A549 (cell line): Measurements from ENCODE around the gene ALX3. TPM values are rescaled to one million over a fixed set of nuclear protein-coding genes. Genes with fewer than 3 reads are reported as not detected.

ENCODE experiments used
- ATAC-seq, 2 experiments: fragments of 200-7000 bp in 1 of 2; fragments of >200 bp in 1 of 2; cut with Nextera tagmentation in 1 of 2; cut with Tn5 transposase in 1 of 2; 3 replicates each; pipeline versions ENCODE4 v1.8.0 to v1.9.1; 2018 to 2020; ENCODE audit warnings: mild to moderate bottlenecking in 1 of 2, moderate library complexity in 1 of 2
- CTCF ChIA-PET: fragments of 300-600 bp; sonication (Branson Sonifier 250); formaldehyde crosslinking; extraction: SDS; loops from one replicate; lab custom pipeline; 2021; ENCODE audit warnings: antibody characterized with exemption, inconsistent platforms; lab: Yijun Ruan, JAX
- POLR2A ChIA-PET: fragments of 350-600 bp; formaldehyde crosslinking; extraction: SDS; loops from one replicate; lab custom pipeline; 2021; ENCODE audit warnings: antibody characterized with exemption, inconsistent platforms; lab: Yijun Ruan, JAX
- DNase-seq, 2 experiments: peaks; one replicate each; pipeline versions ENCODE4 v3.0.0 to v3.0.0-alpha.2; 2011 to 2016; ENCODE audit warnings: low read depth in 1 of 2, low spot score in 1 of 2
- FAIRE-seq: peaks from 2 replicates; lab custom pipeline; 2011; peaks lifted over from hg19 to GRCh38; lab: Jason Lieb, UNC
- H3K27ac ChIP-seq, 2 experiments: fragments of >200 bp; sonication (Bioruptor Twin); formaldehyde crosslinking; 3 replicates each; pipeline ENCODE4 v1.5.1; 2016 to 2017
- H3K4me1 ChIP-seq: fragments of >200 bp; sonication (Bioruptor Twin); formaldehyde crosslinking; 3 replicates; pipeline ENCODE4 v1.6.1; 2016
- H3K4me2 ChIP-seq: fragments of >200 bp; sonication (Bioruptor Twin); formaldehyde crosslinking; 3 replicates; pipeline ENCODE4 v1.6.1; 2016
- H3K4me3 ChIP-seq: fragments of >200 bp; sonication (Bioruptor Twin); formaldehyde crosslinking; 3 replicates; pipeline ENCODE4 v1.5.1; 2016
- H3K9me3 ChIP-seq: fragments of >200 bp; sonication (Bioruptor Twin); formaldehyde crosslinking; 3 replicates; pipeline ENCODE4 v1.6.1; 2016
- CBX2 ChIP-seq: fragments of 200-600 bp; sonication (generic); IDR thresholded peaks from 2 replicates; pipeline ENCODE4 v1.6.1; 2016; ENCODE audit warnings: low read depth, mild to moderate bottlenecking, borderline replicate concordance
- CBX8 ChIP-seq: fragments of 200-600 bp; sonication (generic); IDR thresholded peaks from 2 replicates; pipeline ENCODE4 v1.6.1; 2016
- CHD2 ChIP-seq: fragments of 150-350 bp; IDR thresholded peaks from 2 replicates; pipeline ENCODE4 v1.6.1; 2014; ENCODE audit warnings: low read length; ENCODE audit not compliant: partially characterized antibody
- EHF ChIP-seq: fragments of 250-450 bp; sonication (Bioruptor Pico); IDR thresholded peaks from 2 replicates; pipeline ENCODE4 v1.5.0; 2020; ENCODE audit warnings: mild to moderate bottlenecking
- EHMT2 ChIP-seq: fragments of 200-600 bp; sonication (generic); IDR thresholded peaks from 2 replicates; pipeline ENCODE4 v1.6.1; 2016; ENCODE audit warnings: antibody characterized with exemption, low read depth, mild to moderate bottlenecking, moderate library complexity
- EP300 ChIP-seq, 2 experiments: fragments of >200 bp; sonication (Bioruptor Twin); formaldehyde crosslinking; IDR thresholded peaks; 2 replicates in 1 of 2; 3 replicates in 1 of 2; pipeline ENCODE4 v1.6.1; 2016 to 2017
- ESRRA ChIP-seq: fragments of 150-350 bp; IDR thresholded peaks from 2 replicates; pipeline ENCODE4 v1.6.1; 2014; ENCODE audit warnings: mild to moderate bottlenecking, low read length, borderline replicate concordance
- FOSL2 ChIP-seq, 2 experiments: fragments of 450-650 bp in 1 of 2; fragments of >200 bp in 1 of 2; sonication (Bioruptor Twin) in 1 of 2; formaldehyde crosslinking; IDR thresholded peaks; 2 replicates each; pipeline versions ENCODE4 v1.5.0 to v1.6.1; 2016 to 2020; ENCODE audit warnings: mild to moderate bottlenecking in 1 of 2, moderate library complexity in 1 of 2
- FOXS1 ChIP-seq: fragments of 250-450 bp; sonication (Bioruptor Pico); IDR thresholded peaks from 2 replicates; pipeline ENCODE4 v1.5.0; 2020; ENCODE audit warnings: mild to moderate bottlenecking, moderate library complexity
- HOXB13 ChIP-seq: fragments of 250-450 bp; sonication (Bioruptor Pico); IDR thresholded peaks from 2 replicates; pipeline ENCODE4 v1.5.0; 2020; ENCODE audit warnings: low read depth, mild to moderate bottlenecking, moderate library complexity
- HOXB5 ChIP-seq: fragments of 250-450 bp; sonication (Bioruptor Pico); IDR thresholded peaks from 2 replicates; pipeline ENCODE4 v1.5.0; 2020; ENCODE audit warnings: mild to moderate bottlenecking, moderate library complexity
- JUNB ChIP-seq: fragments of >200 bp; sonication (Bioruptor Twin); formaldehyde crosslinking; IDR thresholded peaks from 2 replicates; pipeline ENCODE4 v1.6.1; 2016
- MAZ ChIP-seq: fragments of 150-350 bp; IDR thresholded peaks from 2 replicates; pipeline ENCODE4 v1.6.1; 2014; ENCODE audit warnings: antibody characterized with exemption, low read depth, low read length, borderline replicate concordance
- NFE2L2 ChIP-seq: fragments of 150-350 bp; conservative IDR thresholded peaks from 2 replicates; pipeline ENCODE4 v1.6.1; 2014; ENCODE audit warnings: low read length
- NPAS2 ChIP-seq: fragments of 250-450 bp; sonication (Bioruptor Pico); IDR thresholded peaks from 2 replicates; pipeline ENCODE4 v1.8.0; 2022; ENCODE audit warnings: mild to moderate bottlenecking, moderate library complexity, borderline replicate concordance
- RAD21 ChIP-seq, 2 experiments: fragments of >200 bp in 1 of 2; sonication (Bioruptor Twin) in 1 of 2; formaldehyde crosslinking in 1 of 2; IDR thresholded peaks in 1 of 2; conservative IDR thresholded peaks in 1 of 2; 2 replicates in 1 of 2; 3 replicates in 1 of 2; pipeline ENCODE4 v1.6.1; 2012 to 2018; ENCODE audit warnings: inconsistent platforms in 1 of 2
- RFX5 ChIP-seq: fragments of 450-650 bp; IDR thresholded peaks from 2 replicates; pipeline ENCODE4 v1.7.1; 2014; ENCODE audit warnings: antibody characterized with exemption, mild to moderate bottlenecking, moderate library complexity
- RNF2 ChIP-seq: fragments of 200-600 bp; sonication (generic); IDR thresholded peaks from 2 replicates; pipeline ENCODE4 v1.6.1; 2016; ENCODE audit warnings: low read depth, mild to moderate bottlenecking, antibody characterized with exemption, moderate library complexity, borderline replicate concordance
- SREBF2 ChIP-seq: fragments of 450-650 bp; IDR thresholded peaks from 2 replicates; pipeline ENCODE4 v1.6.1; 2014; ENCODE audit warnings: mild to moderate bottlenecking, moderate library complexity
- TFCP2L1 ChIP-seq: fragments of 250-450 bp; sonication (Bioruptor Pico); IDR thresholded peaks from 2 replicates; pipeline ENCODE4 v1.5.0; 2021; ENCODE audit warnings: mild to moderate bottlenecking
- TP53 ChIP-seq: fragments of 250-450 bp; sonication (Bioruptor Pico); IDR thresholded peaks from 2 replicates; pipeline ENCODE4 v1.5.0; 2021; ENCODE audit warnings: mild to moderate bottlenecking, moderate library complexity
- ZNF302 ChIP-seq: fragments of 250-450 bp; sonication (Bioruptor Pico); IDR thresholded peaks from 2 replicates; pipeline ENCODE4 v1.9.0; 2021; ENCODE audit warnings: inconsistent platforms, mild to moderate bottlenecking, moderate library complexity
- ZSCAN20 ChIP-seq: fragments of 250-450 bp; sonication (Bioruptor Pico); IDR thresholded peaks from 2 replicates; pipeline ENCODE4 v1.8.0; 2022; ENCODE audit warnings: mild to moderate bottlenecking, moderate library complexity
- WGBS: methylation state at CpG from one replicate; pipeline ENCODE4 v1.1.6; 2017; ENCODE audit errors: missing lambda C conversion rate; 5-methylcytosine and 5-hydroxymethylcytosine counted together
- polyA plus RNA-seq, 4 experiments: library from polyadenylated mRNA; depleted of rRNA in 3 of 4; stranded (reverse); fragments of >200 nt; fragmentation: RNase III in 1 of 4; extraction: RNeasy Plus Mini Kit Qiagen cat#74134 plus additional on column Dnase treatment in 1 of 4; gene quantifications; 2 replicates in 3 of 4; 3 replicates in 1 of 4; pipeline ENCODE4 v1.2.3, GENCODE V29; 2011 to 2017
- TF ChIP-seq, protein P1 (sequence below): fragments of >200 bp; sonication (Bioruptor Twin); formaldehyde crosslinking; IDR thresholded peaks from 3 replicates; pipeline ENCODE4 v1.5.1; 2016
- TF ChIP-seq, protein P2 (sequence below): fragments of 200-600 bp; sonication (generic); IDR thresholded peaks from 2 replicates; pipeline ENCODE4 v1.6.1; 2016; ENCODE audit warnings: antibody characterized with exemption, mild to moderate bottlenecking, moderate library complexity
- TF ChIP-seq, protein P3 (sequence below): IDR thresholded peaks from 2 replicates; pipeline ENCODE4 v1.6.1; 2012
- TF ChIP-seq, protein P4 (sequence below): fragments of 250-450 bp; sonication (Bioruptor Pico); IDR thresholded peaks from 2 replicates; pipeline ENCODE4 v1.5.0; 2021; ENCODE audit warnings: mild to moderate bottlenecking, moderate library complexity, borderline replicate concordance
- TF ChIP-seq, protein P5 (sequence below): IDR thresholded peaks from 2 replicates; pipeline ENCODE4 v1.6.1; 2012

ALX3 gene
- polyA plus RNA-seq, 2 of the 4 experiments (the other 2 are of a cell fraction): not detected

DNA sequence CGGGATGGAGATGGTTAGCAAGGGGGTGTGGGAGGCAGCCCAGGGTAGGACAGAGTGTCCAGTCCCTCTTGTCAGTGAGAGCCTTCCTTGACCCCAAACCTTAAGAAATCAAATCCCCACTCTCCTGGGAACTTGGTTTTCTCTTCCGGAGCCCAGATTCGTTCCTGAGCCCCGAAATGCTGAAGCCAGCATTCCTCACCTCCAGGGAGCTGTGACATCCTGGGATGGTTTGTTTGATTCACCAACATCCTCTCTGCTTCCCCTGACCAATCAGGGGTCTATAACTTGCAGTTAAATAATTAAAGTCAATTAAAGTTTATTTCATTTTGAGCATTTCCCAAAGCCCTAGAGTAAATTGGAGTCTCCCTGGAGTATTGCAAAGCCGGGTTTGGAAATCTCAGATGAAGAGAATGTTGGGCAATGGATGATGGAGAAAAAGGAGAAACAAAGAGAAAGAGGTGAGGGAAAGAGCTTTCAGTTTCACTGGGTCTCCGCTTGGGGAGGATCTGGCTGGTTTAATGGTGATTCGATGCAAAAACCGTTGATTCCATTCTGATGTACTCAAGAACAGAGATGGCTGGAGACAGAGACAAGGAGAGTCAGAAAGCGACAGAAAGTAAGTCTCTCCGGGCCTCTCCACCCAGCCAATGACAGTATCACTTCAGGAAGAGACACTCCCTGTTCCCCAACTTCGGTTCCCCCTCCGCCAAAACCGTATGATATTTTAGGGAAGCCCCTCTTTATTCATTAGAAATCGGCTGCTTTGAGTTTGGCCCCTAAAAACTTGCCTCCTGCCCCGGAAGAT lies 12.8 kb upstream of the ALX3 start:
- CTCF ChIA-PET: interaction anchor here (1.5 to 2.6 kb wide), 2 partner anchors 18 to 23 kb away, joined by 4 to 14 read pairs; no protein-coding TSS in a partner anchor

DNA sequence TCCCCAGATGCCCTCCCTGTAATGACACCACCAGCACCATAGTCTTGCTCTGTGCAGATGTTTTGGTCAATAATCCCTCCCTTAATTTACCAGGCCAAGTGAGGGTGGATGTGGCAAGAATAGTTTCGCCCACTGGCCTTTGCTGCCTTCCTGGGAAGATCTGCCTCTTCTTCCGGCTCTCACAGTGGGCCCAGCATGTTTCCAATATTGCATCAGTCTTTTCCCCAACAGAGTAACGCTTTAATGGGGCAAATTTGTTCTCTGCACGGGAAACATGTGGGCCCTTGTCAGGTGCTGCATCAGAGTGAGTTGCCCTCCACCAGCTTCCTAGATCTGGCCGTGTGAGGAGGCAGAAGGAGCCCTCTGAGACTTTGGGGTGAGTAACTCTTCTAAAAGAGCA lies 12.0 kb upstream of the ALX3 start:
- H3K9me3 ChIP-seq: no peaks in the 10 kb centered on the region
- no peaks in the 10 kb centered on the region for H3K4me1 ChIP-seq
- no peak overlapping the region for H3K27ac ChIP-seq
- POLR2A ChIA-PET: no interaction called here
- H3K4me3 ChIP-seq: no peak overlapping the region
- FAIRE-seq (no peak), ATAC-seq (no peak), DNase-seq (no peak)
- WGBS: 63% methylated on average over 4 of the region's 5 CpGs
- TF ChIP-seq HOXB13 (CRISPR knock-in tag) (no peak), FOXS1 (CRISPR knock-in tag) (no peak), RAD21 (conservative IDR thresholded peaks at IDR 0.05 in 1 of 2, IDR thresholded peaks at IDR 0.05 in 1 of 2) (no peak), RFX5 (no peak), NPAS2 (CRISPR knock-in tag) (no peak), ZNF302 (CRISPR knock-in tag) (no peak), TP53 (CRISPR knock-in tag) (no peak), ESRRA (no peak)
- TF ChIP-seq, protein P1, sequence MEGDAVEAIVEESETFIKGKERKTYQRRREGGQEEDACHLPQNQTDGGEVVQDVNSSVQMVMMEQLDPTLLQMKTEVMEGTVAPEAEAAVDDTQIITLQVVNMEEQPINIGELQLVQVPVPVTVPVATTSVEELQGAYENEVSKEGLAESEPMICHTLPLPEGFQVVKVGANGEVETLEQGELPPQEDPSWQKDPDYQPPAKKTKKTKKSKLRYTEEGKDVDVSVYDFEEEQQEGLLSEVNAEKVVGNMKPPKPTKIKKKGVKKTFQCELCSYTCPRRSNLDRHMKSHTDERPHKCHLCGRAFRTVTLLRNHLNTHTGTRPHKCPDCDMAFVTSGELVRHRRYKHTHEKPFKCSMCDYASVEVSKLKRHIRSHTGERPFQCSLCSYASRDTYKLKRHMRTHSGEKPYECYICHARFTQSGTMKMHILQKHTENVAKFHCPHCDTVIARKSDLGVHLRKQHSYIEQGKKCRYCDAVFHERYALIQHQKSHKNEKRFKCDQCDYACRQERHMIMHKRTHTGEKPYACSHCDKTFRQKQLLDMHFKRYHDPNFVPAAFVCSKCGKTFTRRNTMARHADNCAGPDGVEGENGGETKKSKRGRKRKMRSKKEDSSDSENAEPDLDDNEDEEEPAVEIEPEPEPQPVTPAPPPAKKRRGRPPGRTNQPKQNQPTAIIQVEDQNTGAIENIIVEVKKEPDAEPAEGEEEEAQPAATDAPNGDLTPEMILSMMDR: no peak
- TF ChIP-seq, protein P2, sequence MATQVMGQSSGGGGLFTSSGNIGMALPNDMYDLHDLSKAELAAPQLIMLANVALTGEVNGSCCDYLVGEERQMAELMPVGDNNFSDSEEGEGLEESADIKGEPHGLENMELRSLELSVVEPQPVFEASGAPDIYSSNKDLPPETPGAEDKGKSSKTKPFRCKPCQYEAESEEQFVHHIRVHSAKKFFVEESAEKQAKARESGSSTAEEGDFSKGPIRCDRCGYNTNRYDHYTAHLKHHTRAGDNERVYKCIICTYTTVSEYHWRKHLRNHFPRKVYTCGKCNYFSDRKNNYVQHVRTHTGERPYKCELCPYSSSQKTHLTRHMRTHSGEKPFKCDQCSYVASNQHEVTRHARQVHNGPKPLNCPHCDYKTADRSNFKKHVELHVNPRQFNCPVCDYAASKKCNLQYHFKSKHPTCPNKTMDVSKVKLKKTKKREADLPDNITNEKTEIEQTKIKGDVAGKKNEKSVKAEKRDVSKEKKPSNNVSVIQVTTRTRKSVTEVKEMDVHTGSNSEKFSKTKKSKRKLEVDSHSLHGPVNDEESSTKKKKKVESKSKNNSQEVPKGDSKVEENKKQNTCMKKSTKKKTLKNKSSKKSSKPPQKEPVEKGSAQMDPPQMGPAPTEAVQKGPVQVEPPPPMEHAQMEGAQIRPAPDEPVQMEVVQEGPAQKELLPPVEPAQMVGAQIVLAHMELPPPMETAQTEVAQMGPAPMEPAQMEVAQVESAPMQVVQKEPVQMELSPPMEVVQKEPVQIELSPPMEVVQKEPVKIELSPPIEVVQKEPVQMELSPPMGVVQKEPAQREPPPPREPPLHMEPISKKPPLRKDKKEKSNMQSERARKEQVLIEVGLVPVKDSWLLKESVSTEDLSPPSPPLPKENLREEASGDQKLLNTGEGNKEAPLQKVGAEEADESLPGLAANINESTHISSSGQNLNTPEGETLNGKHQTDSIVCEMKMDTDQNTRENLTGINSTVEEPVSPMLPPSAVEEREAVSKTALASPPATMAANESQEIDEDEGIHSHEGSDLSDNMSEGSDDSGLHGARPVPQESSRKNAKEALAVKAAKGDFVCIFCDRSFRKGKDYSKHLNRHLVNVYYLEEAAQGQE: no peak
- CTCF ChIA-PET: interaction anchor here (1.5 to 2.6 kb wide), 3 partner anchors 19 to 24 kb away, joined by 4 to 14 read pairs (median 8); no protein-coding TSS in a partner anchor
- H3K4me2 ChIP-seq: no peak overlapping the region

More for the DNA sequence above, 12.8 kb upstream of the ALX3 start:
- no peak overlapping the region for H3K4me3 ChIP-seq
- 61% methylated on average over 15 of the region's 15 CpGs for WGBS
- no peak for TF ChIP-seq FOSL2 (IDR thresholded peaks at IDR 0.05)
- TF ChIP-seq FOSL2 (CRISPR knock-in tag; IDR thresholded peaks at IDR 0.05): no peak
- no peak for TF ChIP-seq CHD2
- TF ChIP-seq SREBF2: no peak
- TF ChIP-seq, protein P1: no peak
- no peak for TF ChIP-seq HOXB5 (CRISPR knock-in tag)
- no peak for TF ChIP-seq JUNB
- no peak for TF ChIP-seq CBX2
- no peak for TF ChIP-seq TFCP2L1 (CRISPR knock-in tag)
- TF ChIP-seq CBX8: no peak
- TF ChIP-seq, protein P3, sequence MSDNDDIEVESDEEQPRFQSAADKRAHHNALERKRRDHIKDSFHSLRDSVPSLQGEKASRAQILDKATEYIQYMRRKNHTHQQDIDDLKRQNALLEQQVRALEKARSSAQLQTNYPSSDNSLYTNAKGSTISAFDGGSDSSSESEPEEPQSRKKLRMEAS: no peak
- TF ChIP-seq ZSCAN20 (CRISPR knock-in tag): no peak
- no peak for TF ChIP-seq RNF2
- no peak for TF ChIP-seq MAZ
- no peak for TF ChIP-seq EHMT2
- TF ChIP-seq EHF (CRISPR knock-in tag): no peak
- no peak for TF ChIP-seq EP300 (IDR thresholded peaks at IDR 0.05)
- TF ChIP-seq, protein P4, sequence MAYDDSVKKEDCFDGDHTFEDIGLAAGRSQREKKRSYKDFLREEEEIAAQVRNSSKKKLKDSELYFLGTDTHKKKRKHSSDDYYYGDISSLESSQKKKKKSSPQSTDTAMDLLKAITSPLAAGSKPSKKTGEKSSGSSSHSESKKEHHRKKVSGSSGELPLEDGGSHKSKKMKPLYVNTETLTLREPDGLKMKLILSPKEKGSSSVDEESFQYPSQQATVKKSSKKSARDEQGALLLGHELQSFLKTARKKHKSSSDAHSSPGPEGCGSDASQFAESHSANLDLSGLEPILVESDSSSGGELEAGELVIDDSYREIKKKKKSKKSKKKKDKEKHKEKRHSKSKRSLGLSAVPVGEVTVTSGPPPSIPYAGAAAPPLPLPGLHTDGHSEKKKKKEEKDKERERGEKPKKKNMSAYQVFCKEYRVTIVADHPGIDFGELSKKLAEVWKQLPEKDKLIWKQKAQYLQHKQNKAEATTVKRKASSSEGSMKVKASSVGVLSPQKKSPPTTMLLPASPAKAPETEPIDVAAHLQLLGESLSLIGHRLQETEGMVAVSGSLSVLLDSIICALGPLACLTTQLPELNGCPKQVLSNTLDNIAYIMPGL: no peak
- TF ChIP-seq, protein P5, sequence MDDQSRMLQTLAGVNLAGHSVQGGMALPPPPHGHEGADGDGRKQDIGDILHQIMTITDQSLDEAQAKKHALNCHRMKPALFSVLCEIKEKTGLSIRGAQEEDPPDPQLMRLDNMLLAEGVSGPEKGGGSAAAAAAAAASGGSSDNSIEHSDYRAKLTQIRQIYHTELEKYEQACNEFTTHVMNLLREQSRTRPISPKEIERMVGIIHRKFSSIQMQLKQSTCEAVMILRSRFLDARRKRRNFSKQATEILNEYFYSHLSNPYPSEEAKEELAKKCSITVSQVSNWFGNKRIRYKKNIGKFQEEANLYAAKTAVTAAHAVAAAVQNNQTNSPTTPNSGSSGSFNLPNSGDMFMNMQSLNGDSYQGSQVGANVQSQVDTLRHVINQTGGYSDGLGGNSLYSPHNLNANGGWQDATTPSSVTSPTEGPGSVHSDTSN: no peak
- no peak for TF ChIP-seq NFE2L2
- no peak for DNase-seq
- H3K27ac ChIP-seq: no peak overlapping the region
- H3K4me2 ChIP-seq: no peak overlapping the region
- no peak for FAIRE-seq
- no peak for ATAC-seq
- POLR2A ChIA-PET: no interaction called here
- no peaks in the 10 kb centered on the region for H3K4me1 ChIP-seq
- H3K9me3 ChIP-seq: no peaks in the 10 kb centered on the region
